Cardiac fibroblast (primary cell): ENCODE results near the gene CNTNAP2.
"Not testable (repeated sequence)": the region's sequence is repeated elsewhere in the genome, so short reads cannot be mapped to it uniquely, and the experiment has no call there.

Experiments
- DNase-seq, 2 donors: peaks; one replicate each; pipeline versions ENCODE4 v3.0.0 to v3.0.0-alpha.2; 2010; ENCODE audit warnings: low read depth in 2 of 2
- H3K4me3 ChIP-seq, 2 donors: replicated peaks in 1 of 2; 1 replicate in 1 of 2; 2 replicates in 1 of 2; pipeline ENCODE4 v1.5.1; 2011; ENCODE audit warnings: low read depth in 2 of 2, low read length in 2 of 2, mild to moderate bottlenecking in 2 of 2, moderate library complexity in 1 of 2
- TF ChIP-seq, protein P1 (sequence below): IDR thresholded peaks from one replicate; pipeline ENCODE4 v1.5.1; 2011; ENCODE audit warnings: low read depth, mild to moderate bottlenecking, low read length, inconsistent platforms

CNTNAP2 gene

DNA sequence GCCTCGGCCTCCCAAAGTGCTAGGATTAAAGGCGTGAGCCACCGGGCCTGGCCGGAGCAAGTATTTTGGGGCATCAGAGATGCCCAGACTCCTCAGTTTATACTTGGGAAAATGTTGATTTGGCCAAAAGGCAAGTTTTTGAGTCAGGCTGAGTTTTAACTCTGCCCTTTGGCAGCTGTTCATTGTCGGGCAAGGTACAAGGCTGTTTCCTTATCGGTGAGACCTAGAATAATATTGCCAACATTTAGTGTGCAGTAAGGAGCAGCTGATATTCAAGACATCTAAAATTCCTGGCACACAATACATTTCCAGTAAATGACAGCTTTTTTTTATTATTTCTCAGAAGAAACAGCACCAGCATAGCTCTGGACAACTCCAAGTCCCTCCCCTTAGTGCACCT is 2326.3 kb downstream of the CNTNAP2 start:
- TF ChIP-seq, protein P1, sequence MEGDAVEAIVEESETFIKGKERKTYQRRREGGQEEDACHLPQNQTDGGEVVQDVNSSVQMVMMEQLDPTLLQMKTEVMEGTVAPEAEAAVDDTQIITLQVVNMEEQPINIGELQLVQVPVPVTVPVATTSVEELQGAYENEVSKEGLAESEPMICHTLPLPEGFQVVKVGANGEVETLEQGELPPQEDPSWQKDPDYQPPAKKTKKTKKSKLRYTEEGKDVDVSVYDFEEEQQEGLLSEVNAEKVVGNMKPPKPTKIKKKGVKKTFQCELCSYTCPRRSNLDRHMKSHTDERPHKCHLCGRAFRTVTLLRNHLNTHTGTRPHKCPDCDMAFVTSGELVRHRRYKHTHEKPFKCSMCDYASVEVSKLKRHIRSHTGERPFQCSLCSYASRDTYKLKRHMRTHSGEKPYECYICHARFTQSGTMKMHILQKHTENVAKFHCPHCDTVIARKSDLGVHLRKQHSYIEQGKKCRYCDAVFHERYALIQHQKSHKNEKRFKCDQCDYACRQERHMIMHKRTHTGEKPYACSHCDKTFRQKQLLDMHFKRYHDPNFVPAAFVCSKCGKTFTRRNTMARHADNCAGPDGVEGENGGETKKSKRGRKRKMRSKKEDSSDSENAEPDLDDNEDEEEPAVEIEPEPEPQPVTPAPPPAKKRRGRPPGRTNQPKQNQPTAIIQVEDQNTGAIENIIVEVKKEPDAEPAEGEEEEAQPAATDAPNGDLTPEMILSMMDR: no peak
- no peak for DNase-seq
- no peak overlapping the region for H3K4me3 ChIP-seq

DNA sequence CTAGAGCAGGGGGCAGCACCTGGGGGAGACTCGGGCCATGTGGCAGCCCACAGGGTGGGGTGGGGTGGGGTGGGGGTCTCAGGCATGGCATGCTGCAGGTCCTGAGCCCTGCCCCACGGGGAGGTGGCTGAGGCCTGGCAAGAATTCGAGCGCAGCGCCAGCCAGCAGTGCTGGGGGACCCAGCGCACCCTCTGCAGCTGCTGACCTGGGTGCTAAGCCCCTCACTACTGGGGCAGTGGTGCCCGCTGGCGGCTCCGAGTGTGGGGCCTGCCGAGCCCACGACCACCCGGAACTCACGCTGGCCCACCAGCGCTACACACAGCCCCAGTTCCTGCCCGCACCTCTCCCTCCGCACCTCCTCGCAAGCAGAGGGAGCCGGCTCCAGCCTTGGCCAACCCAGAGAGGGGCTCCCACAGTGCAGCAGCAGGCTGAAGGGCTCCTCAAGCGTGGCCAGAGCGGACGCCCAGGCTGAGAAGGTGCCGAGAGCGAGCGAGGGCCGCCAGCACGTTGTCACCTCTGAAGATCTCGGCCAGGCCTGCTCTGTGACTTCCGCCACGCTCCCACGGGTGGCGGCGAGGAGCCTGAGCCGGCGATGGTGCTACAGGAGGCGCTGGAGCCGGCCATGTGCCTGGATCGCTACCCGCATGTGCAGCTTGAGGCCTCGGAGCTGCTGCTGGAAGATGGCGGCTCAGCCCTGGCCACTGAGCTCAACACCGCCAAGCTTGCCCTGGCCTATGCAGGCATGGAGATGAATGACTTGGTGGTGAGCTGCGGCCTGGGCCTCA is 2328.9 kb downstream of the CNTNAP2 start:
- no peak overlapping the region for H3K4me3 ChIP-seq
- TF ChIP-seq, protein P1: no peak
- DNase-seq: no peak

DNA sequence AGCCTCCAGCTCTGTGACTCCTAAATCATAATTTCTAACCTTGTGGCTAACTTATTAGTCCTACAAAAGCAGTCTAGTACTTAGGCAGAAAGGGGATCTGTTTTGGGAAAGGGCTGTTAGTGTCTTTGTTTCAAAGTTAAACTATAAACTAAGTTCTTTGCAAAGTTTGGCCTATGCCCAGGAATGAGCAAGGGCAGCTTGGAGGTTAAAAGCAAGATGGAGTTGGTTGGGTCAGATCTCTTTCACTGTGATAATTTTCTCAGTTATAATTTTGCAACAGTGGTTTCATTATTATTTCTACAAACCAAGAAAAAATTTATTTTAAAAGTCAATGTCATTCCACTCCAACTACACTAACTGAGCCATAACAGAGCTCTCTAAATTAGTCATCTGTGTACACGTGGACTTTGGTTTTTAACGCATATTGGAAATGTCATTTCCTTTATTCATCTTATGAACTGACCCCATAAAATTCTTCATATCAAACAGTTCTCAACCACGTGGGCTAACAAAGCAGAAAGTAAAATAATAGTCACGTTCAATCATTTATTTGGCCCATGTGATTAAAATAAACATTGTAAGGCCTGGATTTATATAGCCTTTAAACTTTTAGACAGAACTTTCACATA is 2330.7 kb downstream of the CNTNAP2 start:
- DNase-seq: no peak
- H3K4me3 ChIP-seq: no peak overlapping the region
- TF ChIP-seq, protein P1: no peak

DNA sequence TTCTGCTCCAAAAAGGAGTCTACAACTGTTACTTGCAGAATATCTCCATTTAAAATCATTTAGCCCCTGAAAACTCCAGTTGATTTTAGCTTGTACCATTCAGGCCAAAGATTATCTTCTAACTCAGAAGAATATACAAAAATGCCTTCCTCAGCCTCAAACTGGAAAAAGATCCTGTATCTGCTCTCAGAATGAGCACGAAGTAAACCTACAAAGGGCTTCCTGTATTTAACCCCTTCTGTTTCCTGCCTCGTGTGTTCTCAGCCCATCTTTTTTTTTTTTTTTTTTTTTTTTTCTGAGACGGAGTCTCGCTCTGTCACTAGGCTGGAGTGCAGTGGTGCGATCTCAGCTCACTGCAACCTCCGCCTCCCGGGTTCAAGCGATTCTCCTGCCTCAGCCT is 2334.9 kb downstream of the CNTNAP2 start:
- H3K4me3 ChIP-seq, DNase-seq: not testable (repeated sequence)

DNA sequence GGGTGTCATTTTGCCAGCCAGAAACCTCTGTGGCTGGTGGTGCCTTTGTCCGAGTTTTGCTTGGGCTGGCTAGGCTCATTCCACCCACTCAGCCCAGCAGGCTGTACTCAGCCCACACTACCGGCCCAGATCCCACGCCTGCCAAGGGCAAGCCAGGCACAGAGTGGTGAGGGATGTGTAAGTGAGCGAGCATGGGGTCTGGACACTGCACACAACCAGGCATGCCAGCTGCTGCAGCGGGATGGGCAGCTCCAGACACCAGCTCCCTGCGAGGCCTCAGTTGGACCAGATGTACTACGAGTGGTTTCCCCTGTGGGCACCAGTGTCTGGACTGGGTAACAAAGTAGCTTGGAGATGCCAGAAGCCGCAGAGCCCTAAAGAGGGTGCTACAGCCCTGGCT is 2339.8 kb downstream of the CNTNAP2 start:
- TF ChIP-seq, protein P1: no peak
- H3K4me3 ChIP-seq: no peak overlapping the region
- DNase-seq: no peak

DNA sequence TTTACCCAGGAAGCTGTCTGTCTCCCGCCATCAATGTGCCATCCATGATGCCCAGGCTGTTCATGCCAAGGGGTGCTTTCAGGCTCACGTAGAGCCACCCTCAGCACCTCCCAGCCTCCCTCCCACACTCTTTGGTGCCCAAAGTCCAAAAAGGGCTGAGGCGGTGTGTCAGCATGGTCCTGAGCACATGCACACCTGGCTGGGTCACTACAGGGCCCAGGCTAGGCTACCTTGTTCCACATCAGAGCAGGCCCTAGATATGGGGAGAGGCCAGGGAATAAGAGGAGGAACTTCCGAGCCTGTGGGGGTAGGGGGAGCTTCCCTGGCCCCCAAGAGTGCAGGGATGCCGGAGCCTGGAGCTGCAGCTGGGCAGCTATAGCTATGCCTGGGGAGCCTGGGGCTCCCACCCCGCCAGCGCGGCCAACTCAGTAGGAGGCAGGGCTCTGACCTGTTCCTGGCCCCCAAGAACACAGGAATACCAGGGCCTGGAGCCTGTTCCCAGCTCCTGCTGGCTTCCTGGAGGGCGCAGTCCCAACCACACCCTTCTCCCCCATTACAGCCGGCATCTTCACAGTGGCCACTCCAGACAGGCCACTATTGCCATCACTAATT is 2340.8 kb downstream of the CNTNAP2 start:
- TF ChIP-seq, protein P1: no peak

DNA sequence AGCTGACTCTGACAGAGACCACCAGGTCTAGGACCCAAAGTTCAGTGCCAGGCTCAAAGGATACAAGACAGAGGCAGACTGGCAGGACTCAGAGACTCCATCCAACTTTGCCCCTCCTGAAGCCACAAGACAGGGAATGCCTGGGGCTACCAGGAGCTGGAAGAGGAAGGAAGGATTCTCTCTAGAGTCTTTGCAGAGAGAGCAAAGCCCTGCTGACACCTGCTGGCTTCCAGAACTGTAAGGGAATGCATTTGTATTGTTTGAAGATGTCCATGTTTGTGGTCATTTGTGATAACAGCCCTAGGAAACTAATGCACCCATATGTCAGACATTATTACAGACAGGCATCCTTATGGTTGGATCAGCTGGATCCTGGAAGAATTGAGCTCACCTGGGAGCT is 2341.7 kb downstream of the CNTNAP2 start:
- no peak for DNase-seq
- TF ChIP-seq, protein P1: no peak

More for the DNA sequence above, 2340.8 kb downstream of the CNTNAP2 start:
- no peak overlapping the region for H3K4me3 ChIP-seq
- no peak for DNase-seq

More for the DNA sequence above, 2341.7 kb downstream of the CNTNAP2 start:
- no peak overlapping the region for H3K4me3 ChIP-seq
